Vagina (tissue), 2 donors: ENCODE measurements around the gene SLC25A19. TPM values are rescaled to one million over a fixed set of nuclear protein-coding genes. Genes with fewer than 3 reads are reported as not detected.

Experiments
- DNase-seq, 2 donors: peaks; one replicate each; pipeline ENCODE4 v3.0.0-alpha.2; 2017; ENCODE audit errors: extremely low spot score in 2 of 2
- H3K27ac ChIP-seq: fragments of 200-600 bp; sonication (generic); one replicate; pipeline ENCODE4 v1.5.1; 2019
- H3K27me3 ChIP-seq: fragments of 200-600 bp; sonication (generic); one replicate; pipeline ENCODE4 v1.5.1; 2019
- H3K36me3 ChIP-seq, 2 donors: fragments of 200-600 bp; sonication (generic); one replicate each; pipeline ENCODE4 v1.5.1; 2017 to 2019
- H3K4me1 ChIP-seq: fragments of 200-600 bp; sonication (generic); one replicate; pipeline ENCODE4 v1.5.1; 2019
- H3K4me3 ChIP-seq, 2 donors: fragments of 200-600 bp; sonication (generic); 1 replicate in 1 of 2; 2 replicates in 1 of 2; pipeline ENCODE4 v1.5.1; 2016 to 2019
- H3K9me3 ChIP-seq: fragments of 200-600 bp; sonication (generic); one replicate; pipeline ENCODE4 v1.5.1; 2019
- POLR2A ChIP-seq, 2 donors: fragments of 450-650 bp; IDR thresholded peaks; one replicate each; pipeline ENCODE4 v1.6.1; 2017; ENCODE audit warnings: antibody characterized with exemption in 2 of 2, mild to moderate bottlenecking in 2 of 2, moderate library complexity in 2 of 2
- POLR2AphosphoS5 ChIP-seq, 2 donors: sonication (generic); formaldehyde crosslinking; IDR thresholded peaks; one replicate each; pipeline ENCODE4 v1.9.0; 2017; ENCODE audit warnings: antibody characterized with exemption in 2 of 2, mild to moderate bottlenecking in 2 of 2, low read depth in 1 of 2; ENCODE audit not compliant: insufficient read depth in 1 of 2
- intact Hi-C: fragments of 100-400 bp; cut with DNase I; formaldehyde crosslinking; loops from one replicate; pipeline ENCODE4 v1.15.1; 2023
- total RNA-seq: library from RNA; depleted of rRNA; stranded (reverse); fragments of >200 nt; gene quantifications from one replicate; pipeline ENCODE4 v1.2.3, GENCODE V29; 2016
- TF ChIP-seq, protein P1 (sequence below), 3 experiments: fragments of 450-650 bp in 2 of 3; fragments of 200-600 bp in 1 of 3; sonication (generic) in 1 of 3; IDR thresholded peaks; one replicate each; pipeline ENCODE4 v1.5.1; 2017 to 2019; ENCODE audit warnings: antibody characterized with exemption in 3 of 3, mild to moderate bottlenecking in 2 of 3, moderate library complexity in 2 of 3

The SLC25A19 gene
- total RNA-seq, 1 donor from 2014 or later, result 16.7 TPM

DNA sequence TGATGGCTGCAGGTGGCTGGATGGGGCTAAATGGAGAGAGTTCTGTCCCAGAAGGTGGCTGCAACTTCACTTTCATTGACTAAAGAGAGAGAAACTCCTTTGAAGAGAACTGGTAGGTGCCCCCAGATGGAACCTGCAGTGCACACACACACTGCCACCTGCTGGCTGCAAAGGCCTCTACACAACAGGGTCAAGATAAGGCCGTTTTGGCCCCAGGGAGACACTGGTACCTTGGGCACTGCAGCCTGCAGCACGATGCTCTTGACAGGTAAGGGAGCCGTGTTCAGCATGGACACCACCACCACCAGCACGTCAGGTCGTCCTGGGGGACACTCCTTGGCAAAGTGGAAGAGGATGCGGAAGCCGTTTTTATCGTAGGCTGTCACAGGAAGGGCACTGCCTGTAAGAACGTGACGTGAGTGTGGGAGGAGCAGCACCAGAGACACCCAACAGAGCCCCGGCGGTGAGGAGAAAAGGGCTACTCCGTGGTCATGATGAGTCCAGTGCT is 50.5 kb downstream of the SLC25A19 start:
- H3K27ac ChIP-seq, result no peak overlapping the region

DNA sequence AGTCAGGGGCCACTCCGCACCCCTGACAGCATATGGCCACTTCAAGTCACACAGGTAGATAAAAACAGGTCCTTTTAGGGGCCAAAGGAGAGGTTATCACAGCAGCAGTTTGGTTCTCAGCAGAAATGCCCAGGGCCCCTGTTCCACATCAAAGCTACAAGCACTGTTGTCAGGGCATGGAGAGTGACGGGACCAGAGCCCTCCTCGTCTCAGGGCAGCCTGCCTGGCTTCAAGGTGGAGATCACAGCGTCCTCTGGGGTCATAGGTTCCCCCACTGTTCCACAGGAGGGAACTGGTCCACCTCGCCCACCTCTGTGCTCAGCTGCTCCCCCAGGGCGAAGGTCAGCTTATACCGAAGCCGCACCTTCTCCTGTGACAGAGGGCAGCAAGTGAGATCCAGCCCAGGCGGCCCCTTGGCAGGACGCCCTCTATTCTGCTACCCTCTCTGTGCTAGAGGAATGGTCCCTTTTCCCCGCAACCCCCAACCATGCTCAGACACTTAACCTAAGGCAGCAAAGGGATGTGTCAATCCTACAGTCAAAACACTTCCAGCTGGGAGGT is 51.1 kb downstream of the SLC25A19 start:
- no peak overlapping the region for H3K27ac ChIP-seq
- no peaks in the 10 kb centered on the region for H3K4me1 ChIP-seq
- no peaks in the 10 kb centered on the region for H3K9me3 ChIP-seq
- peaks cover 0 to 82% of the 10 kb centered on the region in 2 donors for H3K36me3 ChIP-seq
- intact Hi-C loops, result no loop called here
- H3K4me3 ChIP-seq, result no peak overlapping the region
- no peaks in the 10 kb centered on the region for H3K27me3 ChIP-seq
- TF ChIP-seq POLR2AphosphoS5 (IDR thresholded peaks at IDR 0.05; ENCODE audit: insufficient read depth in 1 of 2, low read depth in 1 of 2) (no peak), POLR2A (IDR thresholded peaks at IDR 0.05) (no peak)
- TF ChIP-seq, protein P1, sequence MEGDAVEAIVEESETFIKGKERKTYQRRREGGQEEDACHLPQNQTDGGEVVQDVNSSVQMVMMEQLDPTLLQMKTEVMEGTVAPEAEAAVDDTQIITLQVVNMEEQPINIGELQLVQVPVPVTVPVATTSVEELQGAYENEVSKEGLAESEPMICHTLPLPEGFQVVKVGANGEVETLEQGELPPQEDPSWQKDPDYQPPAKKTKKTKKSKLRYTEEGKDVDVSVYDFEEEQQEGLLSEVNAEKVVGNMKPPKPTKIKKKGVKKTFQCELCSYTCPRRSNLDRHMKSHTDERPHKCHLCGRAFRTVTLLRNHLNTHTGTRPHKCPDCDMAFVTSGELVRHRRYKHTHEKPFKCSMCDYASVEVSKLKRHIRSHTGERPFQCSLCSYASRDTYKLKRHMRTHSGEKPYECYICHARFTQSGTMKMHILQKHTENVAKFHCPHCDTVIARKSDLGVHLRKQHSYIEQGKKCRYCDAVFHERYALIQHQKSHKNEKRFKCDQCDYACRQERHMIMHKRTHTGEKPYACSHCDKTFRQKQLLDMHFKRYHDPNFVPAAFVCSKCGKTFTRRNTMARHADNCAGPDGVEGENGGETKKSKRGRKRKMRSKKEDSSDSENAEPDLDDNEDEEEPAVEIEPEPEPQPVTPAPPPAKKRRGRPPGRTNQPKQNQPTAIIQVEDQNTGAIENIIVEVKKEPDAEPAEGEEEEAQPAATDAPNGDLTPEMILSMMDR (IDR thresholded peaks at IDR 0.05), result no peak
- DNase-seq, result no peak

More for the DNA sequence above, 50.5 kb downstream of the SLC25A19 start:
- Histone ChIP-seq H3K9me3 (no peaks in the 10 kb centered on the region), H3K4me1 (no peaks in the 10 kb centered on the region), H3K4me3 (no peak overlapping the region), H3K27me3 (no peaks in the 10 kb centered on the region), H3K36me3 (peaks cover 0 to 84% of the 10 kb centered on the region in 2 donors)
- peak in 1 of 2 donors; percentile 42 for TF ChIP-seq POLR2AphosphoS5 (IDR thresholded peaks at IDR 0.05; ENCODE audit: insufficient read depth in 1 of 2, low read depth in 1 of 2)
- TF ChIP-seq, protein P1 (IDR thresholded peaks at IDR 0.05), result peak; percentile 39 to 56 (median 53)
- TF ChIP-seq POLR2A (IDR thresholded peaks at IDR 0.05), result no peak
- no peak for DNase-seq
- intact Hi-C loops, result no loop called here

DNA sequence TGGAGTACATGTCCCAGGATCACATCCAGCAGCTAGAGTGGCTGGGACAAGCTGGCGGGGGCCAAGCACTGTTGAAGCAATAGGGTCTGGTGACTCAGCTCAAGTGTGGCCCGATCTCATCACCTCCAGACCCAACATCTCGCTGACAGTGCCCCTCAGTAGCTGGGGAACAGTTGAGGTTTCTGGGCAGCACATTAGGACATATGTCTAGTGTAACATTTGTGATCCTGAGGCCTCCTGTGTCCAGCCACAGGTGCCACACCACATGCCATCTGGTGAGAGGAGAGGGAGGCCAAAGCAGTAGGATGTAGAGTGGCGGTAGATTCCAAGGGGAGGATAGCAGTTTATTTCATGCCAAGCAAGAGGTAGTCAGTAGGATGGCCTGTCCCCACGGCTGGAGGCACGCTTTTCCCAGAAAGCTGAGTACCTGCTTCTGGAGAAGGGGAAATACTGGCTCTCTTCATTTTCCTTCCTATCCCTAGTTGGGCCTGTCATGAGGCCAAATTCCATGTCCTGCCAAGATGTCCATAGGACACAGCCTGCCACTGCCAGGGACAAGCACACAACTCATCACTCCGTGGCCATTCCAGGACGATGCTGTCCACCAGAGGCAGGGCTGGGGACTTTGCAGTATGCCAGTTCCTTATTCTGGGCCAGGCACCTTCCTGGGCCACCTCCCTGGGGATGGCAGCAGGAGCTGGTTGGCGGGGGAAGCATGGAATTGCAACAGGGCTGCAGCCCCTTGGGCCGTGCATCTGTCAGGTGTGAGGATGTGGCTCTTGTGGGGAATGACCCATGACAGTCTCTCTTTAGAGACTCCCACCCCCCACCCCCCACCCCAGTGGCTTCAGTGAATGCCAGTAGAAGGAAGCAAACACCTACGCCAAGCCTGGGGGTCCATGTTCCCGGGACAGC is 51.9 kb downstream of the SLC25A19 start:
- no peaks in the 10 kb centered on the region for H3K4me1 ChIP-seq
- H3K9me3 ChIP-seq, result no peaks in the 10 kb centered on the region
- H3K27ac ChIP-seq, result no peak overlapping the region
- TF ChIP-seq, protein P1 (IDR thresholded peaks at IDR 0.05), result no peak
- TF ChIP-seq POLR2A (IDR thresholded peaks at IDR 0.05) (no peak), POLR2AphosphoS5 (IDR thresholded peaks at IDR 0.05; ENCODE audit: insufficient read depth in 1 of 2, low read depth in 1 of 2) (no peak)
- no peaks in the 10 kb centered on the region for H3K27me3 ChIP-seq
- no peak for DNase-seq
- intact Hi-C loops, result no loop called here
- no peak overlapping the region for H3K4me3 ChIP-seq
- peaks cover 0 to 81% of the 10 kb centered on the region in 2 donors for H3K36me3 ChIP-seq

DNA sequence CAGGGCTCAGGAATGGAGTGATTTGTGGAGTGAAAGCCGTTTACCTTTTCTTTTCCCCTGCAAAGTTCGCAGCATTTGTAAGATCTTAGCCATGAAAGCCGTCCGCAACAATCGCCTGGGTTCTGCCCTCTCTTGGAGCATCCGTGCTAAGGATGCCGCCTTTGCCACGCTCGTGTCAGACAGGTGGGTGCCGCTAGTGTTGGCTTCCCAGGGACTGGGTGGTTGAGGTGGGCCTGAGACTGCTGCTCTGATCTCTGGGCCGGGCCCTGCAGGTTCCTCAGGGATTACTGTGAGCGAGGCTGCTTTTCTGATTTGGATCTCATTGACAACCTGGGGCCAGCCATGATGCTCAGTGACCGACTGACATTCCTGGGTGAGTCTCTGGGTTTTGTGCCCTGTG is 56.4 kb downstream of the SLC25A19 start:
- no peaks in the 10 kb centered on the region for H3K27me3 ChIP-seq
- no peak for TF ChIP-seq POLR2AphosphoS5 (IDR thresholded peaks at IDR 0.05; ENCODE audit: insufficient read depth in 1 of 2, low read depth in 1 of 2)
- TF ChIP-seq, protein P1 (IDR thresholded peaks at IDR 0.05), result no peak
- TF ChIP-seq POLR2A (IDR thresholded peaks at IDR 0.05), result no peak
- intact Hi-C loops, result no loop called here
- H3K4me1 ChIP-seq, result no peaks in the 10 kb centered on the region
- H3K4me3 ChIP-seq, result no peak overlapping the region
- DNase-seq, result no peak
- no peak overlapping the region for H3K27ac ChIP-seq
- H3K36me3 ChIP-seq, result peaks cover 0 to 78% of the 10 kb centered on the region in 2 donors
- no peaks in the 10 kb centered on the region for H3K9me3 ChIP-seq
